GM12878 (cell line): ENCODE results near the gene NPIPA5.

Experiments
- CHD1 ChIP-seq: IDR thresholded peaks from 2 replicates; pipeline ENCODE4 v1.6.1; 2012; ENCODE audit warnings: low read depth, low read length, improper control_type of control experiment
- EP300 ChIP-seq, 2 experiments: fragments of 150-350 bp in 1 of 2; IDR thresholded peaks; 2 replicates each; pipeline ENCODE4 v1.6.1; 2011 to 2012; ENCODE audit warnings: low read depth in 2 of 2, low read length in 2 of 2, borderline replicate concordance in 1 of 2, improper control_type of control experiment in 1 of 2, inconsistent platforms in 1 of 2; ENCODE audit not compliant: control insufficient read depth in 1 of 2
- EZH2 ChIP-seq: IDR thresholded peaks from 2 replicates; pipeline ENCODE4 v1.6.1; 2012; ENCODE audit warnings: low read depth, mild to moderate bottlenecking, control low read depth, inconsistent platforms, low read length, borderline replicate concordance; ENCODE audit not compliant: control insufficient read depth
- FOXM1 ChIP-seq: IDR thresholded peaks from 2 replicates; pipeline ENCODE4 v1.6.1; 2012; ENCODE audit warnings: low read depth, mild to moderate bottlenecking, inconsistent platforms, low read length, moderate library complexity
- ZSCAN29 ChIP-seq: fragments of 450-650 bp; IDR thresholded peaks from 2 replicates; pipeline ENCODE4 v1.6.1; 2017; ENCODE audit warnings: mild to moderate bottlenecking, moderate library complexity
- TF ChIP-seq, protein P1 (sequence below): IDR thresholded peaks from 2 replicates; pipeline ENCODE4 v1.6.1; 2012; ENCODE audit warnings: mild to moderate bottlenecking, low read depth, low read length
- TF ChIP-seq, protein P2 (sequence below), 3 experiments: IDR thresholded peaks in 2 of 3; conservative IDR thresholded peaks in 1 of 3; 2 replicates each; pipeline ENCODE4 v1.5.1; 2011; ENCODE audit warnings: low read depth in 3 of 3, low read length in 3 of 3, mild to moderate bottlenecking in 3 of 3, control low read depth in 2 of 3, moderate library complexity in 2 of 3, inconsistent platforms in 1 of 3, mixed read lengths in 1 of 3; ENCODE audit not compliant: control insufficient read depth in 2 of 3, insufficient read depth in 1 of 3; ENCODE audit errors: extremely low read depth in 1 of 3
- TF ChIP-seq, protein P3 (sequence below): IDR thresholded peaks from 2 replicates; pipeline ENCODE4 v1.6.1; 2012; ENCODE audit warnings: low read depth, low read length, improper control_type of control experiment

DNA sequence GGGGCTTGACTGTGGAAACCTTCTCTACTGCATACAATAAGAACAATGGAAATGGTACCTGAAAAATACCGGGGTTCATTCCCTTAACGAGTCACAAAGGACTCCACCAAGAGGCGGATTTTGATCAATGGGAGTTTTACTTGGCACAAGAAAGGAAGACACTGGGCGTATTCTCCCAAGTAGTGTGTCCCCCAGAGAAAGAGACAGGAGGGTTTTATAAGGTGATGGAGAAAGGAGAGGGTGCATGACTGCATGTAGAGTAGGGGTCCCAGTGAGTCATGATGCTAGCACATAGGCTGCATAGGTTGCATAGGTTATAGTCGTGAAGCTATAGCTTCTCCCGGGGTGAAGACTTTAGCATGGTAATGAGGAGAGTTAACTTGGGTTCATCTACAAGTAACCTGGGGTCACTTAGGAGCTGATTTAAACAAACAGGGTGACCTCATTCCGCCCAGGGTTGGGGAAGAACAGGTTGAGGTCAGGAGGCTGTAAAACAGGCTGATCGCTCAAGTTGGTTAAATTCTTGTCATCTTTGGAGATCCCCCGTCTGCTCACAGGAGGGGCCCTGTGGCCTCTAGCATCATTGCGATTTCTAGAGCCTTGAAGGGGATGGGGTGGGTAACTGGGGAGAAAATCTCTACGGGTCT, 19.0 kb upstream of the NPIPA5 start:
- TF ChIP-seq, protein P1, sequence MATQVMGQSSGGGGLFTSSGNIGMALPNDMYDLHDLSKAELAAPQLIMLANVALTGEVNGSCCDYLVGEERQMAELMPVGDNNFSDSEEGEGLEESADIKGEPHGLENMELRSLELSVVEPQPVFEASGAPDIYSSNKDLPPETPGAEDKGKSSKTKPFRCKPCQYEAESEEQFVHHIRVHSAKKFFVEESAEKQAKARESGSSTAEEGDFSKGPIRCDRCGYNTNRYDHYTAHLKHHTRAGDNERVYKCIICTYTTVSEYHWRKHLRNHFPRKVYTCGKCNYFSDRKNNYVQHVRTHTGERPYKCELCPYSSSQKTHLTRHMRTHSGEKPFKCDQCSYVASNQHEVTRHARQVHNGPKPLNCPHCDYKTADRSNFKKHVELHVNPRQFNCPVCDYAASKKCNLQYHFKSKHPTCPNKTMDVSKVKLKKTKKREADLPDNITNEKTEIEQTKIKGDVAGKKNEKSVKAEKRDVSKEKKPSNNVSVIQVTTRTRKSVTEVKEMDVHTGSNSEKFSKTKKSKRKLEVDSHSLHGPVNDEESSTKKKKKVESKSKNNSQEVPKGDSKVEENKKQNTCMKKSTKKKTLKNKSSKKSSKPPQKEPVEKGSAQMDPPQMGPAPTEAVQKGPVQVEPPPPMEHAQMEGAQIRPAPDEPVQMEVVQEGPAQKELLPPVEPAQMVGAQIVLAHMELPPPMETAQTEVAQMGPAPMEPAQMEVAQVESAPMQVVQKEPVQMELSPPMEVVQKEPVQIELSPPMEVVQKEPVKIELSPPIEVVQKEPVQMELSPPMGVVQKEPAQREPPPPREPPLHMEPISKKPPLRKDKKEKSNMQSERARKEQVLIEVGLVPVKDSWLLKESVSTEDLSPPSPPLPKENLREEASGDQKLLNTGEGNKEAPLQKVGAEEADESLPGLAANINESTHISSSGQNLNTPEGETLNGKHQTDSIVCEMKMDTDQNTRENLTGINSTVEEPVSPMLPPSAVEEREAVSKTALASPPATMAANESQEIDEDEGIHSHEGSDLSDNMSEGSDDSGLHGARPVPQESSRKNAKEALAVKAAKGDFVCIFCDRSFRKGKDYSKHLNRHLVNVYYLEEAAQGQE: no peak
- no peak for TF ChIP-seq ZSCAN29
- no peak for TF ChIP-seq CHD1
- TF ChIP-seq, protein P2, sequence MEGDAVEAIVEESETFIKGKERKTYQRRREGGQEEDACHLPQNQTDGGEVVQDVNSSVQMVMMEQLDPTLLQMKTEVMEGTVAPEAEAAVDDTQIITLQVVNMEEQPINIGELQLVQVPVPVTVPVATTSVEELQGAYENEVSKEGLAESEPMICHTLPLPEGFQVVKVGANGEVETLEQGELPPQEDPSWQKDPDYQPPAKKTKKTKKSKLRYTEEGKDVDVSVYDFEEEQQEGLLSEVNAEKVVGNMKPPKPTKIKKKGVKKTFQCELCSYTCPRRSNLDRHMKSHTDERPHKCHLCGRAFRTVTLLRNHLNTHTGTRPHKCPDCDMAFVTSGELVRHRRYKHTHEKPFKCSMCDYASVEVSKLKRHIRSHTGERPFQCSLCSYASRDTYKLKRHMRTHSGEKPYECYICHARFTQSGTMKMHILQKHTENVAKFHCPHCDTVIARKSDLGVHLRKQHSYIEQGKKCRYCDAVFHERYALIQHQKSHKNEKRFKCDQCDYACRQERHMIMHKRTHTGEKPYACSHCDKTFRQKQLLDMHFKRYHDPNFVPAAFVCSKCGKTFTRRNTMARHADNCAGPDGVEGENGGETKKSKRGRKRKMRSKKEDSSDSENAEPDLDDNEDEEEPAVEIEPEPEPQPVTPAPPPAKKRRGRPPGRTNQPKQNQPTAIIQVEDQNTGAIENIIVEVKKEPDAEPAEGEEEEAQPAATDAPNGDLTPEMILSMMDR (IDR thresholded peaks at IDR 0.05 in 2 of 3, conservative IDR thresholded peaks at IDR 0.05 in 1 of 3; ENCODE audit: control insufficient read depth in 2 of 3, extremely low read depth in 1 of 3, insufficient read depth in 1 of 3, low read depth in 3 of 3, low read length in 3 of 3): no peak
- no peak for TF ChIP-seq FOXM1
- TF ChIP-seq, protein P3, sequence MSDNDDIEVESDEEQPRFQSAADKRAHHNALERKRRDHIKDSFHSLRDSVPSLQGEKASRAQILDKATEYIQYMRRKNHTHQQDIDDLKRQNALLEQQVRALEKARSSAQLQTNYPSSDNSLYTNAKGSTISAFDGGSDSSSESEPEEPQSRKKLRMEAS: no peak
- TF ChIP-seq EZH2: no peak
- TF ChIP-seq EP300 (IDR thresholded peaks at IDR 0.05; ENCODE audit: borderline replicate concordance in 1 of 2, control insufficient read depth in 1 of 2, low read depth in 2 of 2, low read length in 2 of 2): no peak
